ENCODE data around the gene ZSWIM6. TPM values are rescaled to one million over a fixed set of nuclear protein-coding genes. Genes with fewer than 3 reads are reported as not detected.

The ZSWIM6 gene
- total RNA-seq, 6 experiments from 2014 or later = 9.7 to 13.5 (median 11.7) TPM

- H3K36me3 Mint-ChIP-seq (ENCODE audit: low read depth) = peaks cover 20% of the 10 kb centered on the region; the same call in 1 of the 2 replicates
- H3K4me3 Mint-ChIP-seq = no peak overlapping the region
- H3K9me3 Mint-ChIP-seq = no peaks in the 10 kb centered on the region
- DNase-seq = no peak
- no peak for TF ChIP-seq CTCF (IDR thresholded peaks at IDR 0.05)
- H3K27ac Mint-ChIP-seq = no peak overlapping the region
- no peaks in the 10 kb centered on the region for H3K27me3 Mint-ChIP-seq (ENCODE audit: insufficient read depth)
- peaks cover 39% of the 10 kb centered on the region for H3K4me1 Mint-ChIP-seq (ENCODE audit: low read depth)
These were observed 38.2 kb upstream of the ZSWIM6 start for GRCh38 chr5:61293873-61294272.

GRCh38 chr5:61295365-61295764 is 36.7 kb upstream of the ZSWIM6 start:
- H3K36me3 Mint-ChIP-seq (ENCODE audit: low read depth) = peaks cover 27% of the 10 kb centered on the region; the same call in 1 of the 2 replicates
- no peaks in the 10 kb centered on the region; the same call in 1 of the 2 replicates for H3K27me3 Mint-ChIP-seq (ENCODE audit: insufficient read depth)
- no peak for DNase-seq
- no peak for TF ChIP-seq CTCF (IDR thresholded peaks at IDR 0.05)
- H3K27ac Mint-ChIP-seq = no peak overlapping the region
- H3K9me3 Mint-ChIP-seq = no peaks in the 10 kb centered on the region
- H3K4me1 Mint-ChIP-seq (ENCODE audit: low read depth) = peaks cover 43% of the 10 kb centered on the region
- H3K4me3 Mint-ChIP-seq = no peak overlapping the region

GRCh38 chr5:61298066-61298465 is 34.0 kb upstream of the ZSWIM6 start:
- H3K36me3 Mint-ChIP-seq (ENCODE audit: low read depth) = peaks cover 11% of the 10 kb centered on the region; the same call in 1 of the 2 replicates
- no peaks in the 10 kb centered on the region; the same call in 1 of the 2 replicates for H3K27me3 Mint-ChIP-seq (ENCODE audit: insufficient read depth)
- TF ChIP-seq CTCF (IDR thresholded peaks at IDR 0.05) = no peak
- peaks cover 60% of the 10 kb centered on the region for H3K4me1 Mint-ChIP-seq (ENCODE audit: low read depth)
- no peak overlapping the region for H3K4me3 Mint-ChIP-seq
- H3K9me3 Mint-ChIP-seq = no peaks in the 10 kb centered on the region
- H3K27ac Mint-ChIP-seq = no peak overlapping the region
- no peak for DNase-seq

GRCh38 chr5:61298580-61298979 is 33.5 kb upstream of the ZSWIM6 start:
- no peaks in the 10 kb centered on the region for H3K9me3 Mint-ChIP-seq
- H3K4me3 Mint-ChIP-seq = peak overlapping the region; percentile 14; the same call in 1 of the 2 replicates
- no peak for DNase-seq
- peak overlapping the region; percentile 31; the same call in 1 of the 2 replicates for H3K27ac Mint-ChIP-seq
- no peak for TF ChIP-seq CTCF (IDR thresholded peaks at IDR 0.05)
- H3K4me1 Mint-ChIP-seq (ENCODE audit: low read depth) = peaks cover 65% of the 10 kb centered on the region
- no peaks in the 10 kb centered on the region; the same call in 1 of the 2 replicates for H3K27me3 Mint-ChIP-seq (ENCODE audit: insufficient read depth)
- H3K36me3 Mint-ChIP-seq (ENCODE audit: low read depth) = peaks cover 11% of the 10 kb centered on the region; the same call in 1 of the 2 replicates

- no peaks in the 10 kb centered on the region; the same call in 1 of the 2 replicates for H3K27me3 Mint-ChIP-seq (ENCODE audit: insufficient read depth)
- peaks cover 72% of the 10 kb centered on the region for H3K4me1 Mint-ChIP-seq (ENCODE audit: low read depth)
- H3K9me3 Mint-ChIP-seq = no peaks in the 10 kb centered on the region
- no peak for DNase-seq
- no peak overlapping the region for H3K4me3 Mint-ChIP-seq
- peaks cover 11% of the 10 kb centered on the region; the same call in 1 of the 2 replicates for H3K36me3 Mint-ChIP-seq (ENCODE audit: low read depth)
- H3K27ac Mint-ChIP-seq = peak overlapping the region; percentile 31; the same call in 1 of the 2 replicates
- TF ChIP-seq CTCF (IDR thresholded peaks at IDR 0.05) = no peak
These were observed 32.8 kb upstream of the ZSWIM6 start for GRCh38 chr5:61299261-61299681.
